Muscle of leg (tissue), 11 donors: Measurements from ENCODE around the gene NCAPG2. TPM values are rescaled to one million over a fixed set of nuclear protein-coding genes. Genes with fewer than 3 reads are reported as not detected.
A peak's percentile ranks its signal among the peaks of the same experiment; 100 is the strongest.

Source experiments
- DNase-seq: peaks from one replicate; pipeline ENCODE4 v3.0.0; 2013
- H3K27ac ChIP-seq: one replicate; pipeline ENCODE4 v1.5.1; 2013; ENCODE audit warnings: mild to moderate bottlenecking, low read length, control low read depth
- H3K27me3 ChIP-seq: one replicate; pipeline ENCODE4 v1.6.1; 2013; ENCODE audit warnings: low read length; ENCODE audit not compliant: control insufficient read depth, insufficient read depth
- H3K36me3 ChIP-seq: one replicate; pipeline ENCODE4 v1.6.1; 2013; ENCODE audit warnings: low read length; ENCODE audit not compliant: control insufficient read depth, insufficient read depth
- H3K4me1 ChIP-seq: one replicate; pipeline ENCODE4 v1.6.1; 2013; ENCODE audit warnings: low read length; ENCODE audit not compliant: control insufficient read depth, insufficient read depth
- H3K4me3 ChIP-seq: one replicate; pipeline ENCODE4 v1.5.1; 2013; ENCODE audit warnings: low read length, control low read depth
- H3K9me3 ChIP-seq: replicated peaks from 2 replicates; pipeline ENCODE4 v1.6.1; 2013; ENCODE audit warnings: low read depth, low read length; ENCODE audit not compliant: control insufficient read depth
- WGBS: methylation state at CpG from one replicate; pipeline ENCODE4 v1.1.5; 2013; ENCODE audit warnings: missing lambda C conversion rate; ENCODE audit not compliant: insufficient coverage; 5-methylcytosine and 5-hydroxymethylcytosine counted together
- polyA plus RNA-seq, 8 donors: library from polyadenylated mRNA; unstranded; fragments of 120-200 nt; gene quantifications; one replicate each; pipeline versions ENCODE4 v1.2.1 to v1.2.3, GENCODE V29; 2013; ENCODE audit warnings: inconsistent platforms in 1 of 8, low replicate concordance in 1 of 8; ENCODE audit not compliant: insufficient read length in 8 of 8, insufficient read depth in 1 of 8
- total RNA-seq: library from RNA; stranded (reverse); fragments of 120-200 nt; gene quantifications from one replicate; pipeline ENCODE4 v1.2.4, GENCODE V29; 2013

Gene NCAPG2
- total and polyA plus RNA-seq, 9 donors: 10.2 to 20.9 (median 15.3) TPM

DNA sequence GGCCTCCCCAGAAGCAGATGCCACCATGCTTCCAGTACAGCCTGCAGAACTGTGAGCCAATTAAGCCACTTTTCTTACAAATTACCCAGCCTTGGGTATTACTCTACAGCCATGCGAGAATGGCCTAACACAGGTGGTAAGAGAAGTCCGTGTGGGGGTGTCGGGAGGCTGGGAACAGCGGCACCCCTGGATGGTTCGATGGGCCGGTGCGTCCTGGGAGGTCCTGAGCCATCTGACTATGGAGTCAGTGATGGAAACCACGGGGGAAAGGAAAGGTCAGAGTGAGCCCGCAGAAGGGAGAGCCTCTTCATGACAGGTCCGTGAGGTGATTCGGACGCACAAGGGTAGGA is 114.4 kb downstream of the NCAPG2 start:
- 90% methylated on average over 11 of the region's 12 CpGs for WGBS
- peaks cover 35% of the 10 kb centered on the region for H3K27me3 ChIP-seq
- H3K9me3 ChIP-seq: no peaks in the 10 kb centered on the region
- H3K36me3 ChIP-seq: no peaks in the 10 kb centered on the region
- H3K27ac ChIP-seq: no peak overlapping the region
- peaks cover 11% of the 10 kb centered on the region for H3K4me1 ChIP-seq
- DNase-seq: no peak
- H3K4me3 ChIP-seq: no peak overlapping the region

DNA sequence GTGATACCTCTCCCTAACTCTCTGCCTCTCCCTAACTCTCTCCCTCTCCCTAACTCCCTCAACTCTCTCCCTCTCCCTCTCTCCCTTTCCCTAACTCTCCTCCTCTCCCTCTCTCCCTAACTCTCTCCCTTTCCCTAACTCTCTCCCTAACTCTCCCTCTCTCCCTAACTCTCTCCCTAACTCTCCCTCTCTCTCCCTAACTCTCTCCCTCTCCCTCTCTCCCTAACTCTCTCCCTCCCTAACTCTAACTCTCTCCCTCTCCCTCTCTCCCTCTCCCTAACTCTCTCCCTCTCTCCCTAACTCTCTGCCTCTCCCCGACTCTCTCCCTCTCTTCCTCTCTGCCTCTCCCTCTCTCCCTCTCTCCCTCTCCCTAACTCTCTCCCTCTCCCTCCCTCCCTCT is 115.0 kb downstream of the NCAPG2 start:
- WGBS: 43% methylated on average over 1 of the region's 1 CpG
- DNase-seq: no peak
- Histone ChIP-seq H3K27ac (no peak overlapping the region), H3K27me3 (peaks cover 40% of the 10 kb centered on the region), H3K36me3 (no peaks in the 10 kb centered on the region), H3K4me1 (peaks cover 11% of the 10 kb centered on the region), H3K4me3 (no peak overlapping the region), H3K9me3 (no peaks in the 10 kb centered on the region)

DNA sequence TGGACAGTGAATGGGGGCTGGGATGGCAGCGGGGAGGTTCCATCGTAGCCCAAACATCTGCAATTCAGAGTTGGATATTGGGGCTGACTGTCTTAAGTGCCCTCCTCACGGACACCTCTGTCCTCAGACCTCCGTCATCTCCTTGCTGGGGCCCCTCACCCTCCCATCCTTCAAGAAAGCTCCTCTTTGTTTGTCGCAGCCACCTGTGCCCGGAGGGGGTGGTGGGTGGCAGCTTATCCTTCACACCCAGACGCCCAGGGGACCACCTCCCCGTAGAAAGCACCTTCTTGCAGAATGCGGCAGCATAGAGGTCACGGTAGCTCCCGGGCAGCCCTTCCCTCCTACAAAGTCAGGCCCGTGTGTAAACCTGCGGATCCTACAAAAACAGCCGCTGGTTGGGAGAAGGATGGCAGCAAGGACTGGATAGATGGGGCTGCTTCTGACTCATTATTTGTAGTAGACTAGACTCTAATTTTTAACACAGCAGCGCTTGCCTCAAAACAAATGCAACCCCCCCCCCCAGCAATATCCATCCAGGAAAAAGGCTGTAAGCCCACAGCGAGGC is 115.6 kb downstream of the NCAPG2 start:
- WGBS: no CpG with 5 or more reads among the region's 16 CpGs
- Histone ChIP-seq H3K27ac (no peak overlapping the region), H3K4me1 (peaks cover 11% of the 10 kb centered on the region), H3K36me3 (no peaks in the 10 kb centered on the region), H3K4me3 (no peak overlapping the region), H3K9me3 (no peaks in the 10 kb centered on the region), H3K27me3 (peaks cover 46% of the 10 kb centered on the region)
- no peak for DNase-seq

DNA sequence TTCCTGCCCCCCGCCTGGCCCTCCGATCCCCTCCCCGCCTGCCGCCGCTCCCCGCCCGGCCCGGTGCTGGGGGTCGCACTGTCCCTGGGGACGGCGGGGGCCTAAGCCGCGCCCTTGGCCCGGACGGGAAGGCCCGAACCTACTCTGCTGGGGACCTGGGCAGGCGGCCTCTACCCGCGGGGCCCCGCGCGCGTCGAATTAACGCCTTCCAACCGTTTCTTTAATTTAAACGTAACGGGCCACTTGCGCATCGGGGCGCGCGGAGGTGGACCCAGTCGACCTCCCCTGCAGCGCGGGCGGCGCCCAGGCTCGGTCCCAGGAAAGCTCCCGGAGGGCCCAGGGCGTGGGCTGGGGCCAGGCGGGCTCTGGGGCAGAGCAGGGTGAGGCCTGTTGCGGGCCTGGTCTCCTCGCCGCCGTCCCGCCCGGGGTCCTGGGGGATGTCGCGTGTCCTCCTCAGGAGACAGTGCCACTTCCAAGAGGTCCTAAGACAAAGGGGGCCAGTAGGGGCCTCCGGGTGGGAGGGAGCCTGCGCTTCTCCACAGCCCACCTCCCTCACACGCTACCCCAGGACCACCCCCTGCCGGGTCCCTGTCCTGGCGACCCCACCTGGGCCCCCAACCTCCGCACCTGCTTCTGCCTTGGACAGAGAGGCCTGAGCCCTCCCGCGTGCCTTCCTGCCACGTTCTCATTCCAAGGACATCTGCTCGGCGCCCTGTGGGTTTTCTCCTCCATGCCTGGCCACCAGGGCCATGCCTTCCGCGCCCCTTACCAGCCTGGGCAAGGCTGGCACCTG is 116.3 kb downstream of the NCAPG2 start:
- Histone ChIP-seq H3K27ac (no peak overlapping the region), H3K4me1 (peaks cover 11% of the 10 kb centered on the region), H3K9me3 (no peaks in the 10 kb centered on the region), H3K36me3 (no peaks in the 10 kb centered on the region), H3K4me3 (no peak overlapping the region), H3K27me3 (peaks cover 53% of the 10 kb centered on the region)
- DNase-seq: peak; percentile 13
- WGBS: 9% methylated on average over 57 of the region's 63 CpGs

- Histone ChIP-seq H3K36me3 (no peaks in the 10 kb centered on the region), H3K4me3 (no peak within 1 kb of the TSS), H3K27me3 (peaks cover 54% of the 10 kb centered on the region), H3K27ac (no peak within 1 kb of the TSS), H3K4me1 (peaks cover 11% of the 10 kb centered on the region), H3K9me3 (no peaks in the 10 kb centered on the region)
- under 1% methylated on average over 41 of the region's 110 CpGs for WGBS
- peak; percentile 63 for DNase-seq
These were observed 117.2 kb downstream of the NCAPG2 start, which contains the start of gene PTPRN2 for GRCh38 chr7:158587162-158588084. PTPRN2 (minus strand) TSS chr7:158587823.

DNA sequence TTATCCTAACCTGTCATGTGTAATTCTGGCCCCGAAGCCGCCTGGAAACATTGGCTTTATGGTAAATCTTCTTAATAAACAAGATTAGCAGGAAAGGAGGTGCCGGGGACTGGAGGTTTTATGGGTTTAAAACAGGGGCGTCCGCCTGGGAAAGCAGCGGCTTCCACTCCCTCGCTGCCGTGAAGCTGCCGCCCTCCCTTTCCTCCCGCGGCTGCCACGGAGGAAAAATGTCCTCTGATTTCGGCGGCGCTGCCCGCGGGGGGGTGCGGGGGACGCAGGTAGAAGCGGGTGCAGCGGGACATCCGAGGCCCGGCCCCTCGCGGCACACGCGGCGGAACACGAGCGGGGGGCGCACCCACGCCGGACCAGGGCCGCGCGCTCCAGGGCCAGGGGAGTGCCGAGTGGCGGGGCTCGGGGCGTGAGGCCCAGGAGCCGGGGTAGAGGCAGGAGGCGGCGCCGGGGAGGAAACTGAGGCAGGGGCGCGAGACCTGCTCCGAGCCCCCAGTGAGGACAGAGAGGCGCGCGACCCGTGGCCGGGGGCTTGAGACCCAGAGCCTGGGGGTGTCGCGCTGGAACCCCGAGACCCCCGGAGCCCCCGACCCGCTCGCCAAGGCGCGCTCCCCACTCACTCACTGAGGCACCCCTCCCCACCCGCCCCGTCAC is 118.0 kb downstream of the NCAPG2 start:
- Histone ChIP-seq H3K27me3 (peaks cover 54% of the 10 kb centered on the region), H3K27ac (no peak overlapping the region), H3K4me3 (no peak overlapping the region), H3K4me1 (peaks cover 11% of the 10 kb centered on the region), H3K9me3 (no peaks in the 10 kb centered on the region), H3K36me3 (no peaks in the 10 kb centered on the region)
- 3% methylated on average over 53 of the region's 63 CpGs for WGBS
- no peak for DNase-seq

- WGBS: 35% methylated on average over 11 of the region's 17 CpGs
- DNase-seq: no peak
These were observed 118.7 kb downstream of the NCAPG2 start for GRCh38 chr7:158585721-158586498.

GRCh38 chr7:158584407-158584806 is 120.2 kb downstream of the NCAPG2 start:
- Histone ChIP-seq H3K9me3 (peaks cover 14% of the 10 kb centered on the region), H3K27ac (no peak overlapping the region), H3K36me3 (no peaks in the 10 kb centered on the region), H3K4me1 (peaks cover 11% of the 10 kb centered on the region), H3K27me3 (peaks cover 49% of the 10 kb centered on the region), H3K4me3 (no peak overlapping the region)
- no peak for DNase-seq
- WGBS: 65% methylated on average over 2 of the region's 8 CpGs

More at GRCh38 chr7:158585721-158586498, 118.7 kb downstream of the NCAPG2 start:
- Histone ChIP-seq H3K27me3 (peaks cover 54% of the 10 kb centered on the region), H3K36me3 (no peaks in the 10 kb centered on the region), H3K27ac (no peak overlapping the region), H3K4me1 (peaks cover 11% of the 10 kb centered on the region), H3K4me3 (no peak overlapping the region), H3K9me3 (peaks cover 3% of the 10 kb centered on the region)

- Histone ChIP-seq H3K4me1 (peaks cover 11% of the 10 kb centered on the region), H3K27me3 (peaks cover 43% of the 10 kb centered on the region), H3K9me3 (peaks cover 14% of the 10 kb centered on the region), H3K36me3 (no peaks in the 10 kb centered on the region), H3K4me3 (no peak overlapping the region), H3K27ac (no peak overlapping the region)
- 86% methylated on average over 1 of the region's 6 CpGs for WGBS
- no peak for DNase-seq
These were observed 120.8 kb downstream of the NCAPG2 start for GRCh38 chr7:158583810-158584209.
